WERI-Rb-1 (cell line): ENCODE data around the gene KRTAP10-1.

Experiments used
- DNase-seq: peaks from one replicate; pipeline ENCODE4 v3.0.0-alpha.2; 2020
- H3K27ac ChIP-seq: fragments of 250-450 bp; sonication (Bioruptor Pico); 2 replicates; pipeline ENCODE4 v1.5.1; 2020; ENCODE audit warnings: mild to moderate bottlenecking, moderate library complexity
- H3K27me3 ChIP-seq: fragments of 250-450 bp; sonication (Bioruptor Pico); 2 replicates; pipeline ENCODE4 v1.5.1; 2021; ENCODE audit warnings: mild to moderate bottlenecking, low read depth, moderate library complexity; ENCODE audit not compliant: insufficient read depth, severe bottlenecking
- H3K36me3 ChIP-seq: fragments of 250-450 bp; sonication (Bioruptor Pico); 2 replicates; pipeline ENCODE4 v1.5.1; 2020; ENCODE audit warnings: mild to moderate bottlenecking, moderate library complexity
- H3K4me3 ChIP-seq: 2 replicates; pipeline ENCODE4 v1.5.1; 2011; ENCODE audit warnings: low read depth, mild to moderate bottlenecking, control low read depth, low read length
- H3K9me3 ChIP-seq: fragments of 250-450 bp; sonication (Bioruptor Pico); 2 replicates; pipeline ENCODE4 v1.5.1; 2021; ENCODE audit warnings: mild to moderate bottlenecking, moderate library complexity; ENCODE audit not compliant: severe bottlenecking
- TF ChIP-seq, protein P1 (sequence below): IDR thresholded peaks from 2 replicates; pipeline ENCODE4 v1.5.1; 2011; ENCODE audit warnings: low read depth, mild to moderate bottlenecking, control low read depth, inconsistent platforms, low read length

Gene KRTAP10-1

DNA sequence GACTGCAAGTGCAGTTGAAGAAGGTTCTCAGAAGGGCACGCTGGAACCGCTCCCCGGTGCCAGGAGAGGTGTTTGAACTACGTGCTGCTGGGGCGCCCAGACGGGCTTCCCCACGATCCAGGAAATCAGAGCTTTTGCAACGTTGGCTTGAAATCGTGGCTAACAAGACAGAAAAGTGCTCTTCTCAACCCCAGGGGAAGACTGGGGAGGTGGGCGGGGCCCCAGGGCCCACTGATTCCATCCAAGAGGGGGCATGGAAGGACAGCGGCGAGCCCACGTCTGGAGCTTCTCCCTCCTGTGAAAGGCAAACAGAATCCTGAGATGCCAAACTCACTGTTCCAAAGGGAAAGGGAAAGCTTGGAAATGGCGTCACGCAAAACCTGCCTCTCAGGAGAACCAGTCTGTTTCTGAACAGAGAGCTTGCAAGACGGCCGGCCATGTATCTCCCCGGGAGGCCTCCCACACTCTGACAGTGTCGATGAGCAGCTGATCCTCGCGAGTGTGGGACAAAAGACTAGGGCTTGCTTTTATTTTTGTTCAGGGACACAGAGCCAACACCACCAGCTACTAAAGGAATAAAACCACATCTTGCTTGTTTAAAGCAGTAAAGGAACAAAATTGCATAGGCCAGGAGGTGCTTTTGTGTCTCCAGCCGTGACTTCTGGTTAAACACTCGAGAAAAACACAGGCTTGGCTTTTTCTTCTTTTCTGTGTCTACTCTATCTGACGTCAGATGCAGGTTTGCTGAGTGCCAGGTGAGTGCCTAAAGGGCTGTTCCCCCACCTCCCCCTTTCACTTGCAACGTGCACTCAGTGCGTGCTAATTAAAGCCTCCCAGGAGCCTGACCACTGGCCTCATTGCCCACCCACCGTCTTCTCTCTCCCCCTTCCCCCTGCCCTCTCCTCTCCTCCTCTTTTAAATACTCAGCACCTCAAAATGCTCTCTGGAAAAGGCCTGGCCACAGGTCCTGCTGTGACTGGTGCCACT lies 43.1 kb downstream of the KRTAP10-1 start:
- H3K27ac ChIP-seq, result no peak overlapping the region
- no peak overlapping the region for H3K4me3 ChIP-seq
- H3K36me3 ChIP-seq, result no peaks in the 10 kb centered on the region
- no peaks in the 10 kb centered on the region for H3K27me3 ChIP-seq
- TF ChIP-seq, protein P1, sequence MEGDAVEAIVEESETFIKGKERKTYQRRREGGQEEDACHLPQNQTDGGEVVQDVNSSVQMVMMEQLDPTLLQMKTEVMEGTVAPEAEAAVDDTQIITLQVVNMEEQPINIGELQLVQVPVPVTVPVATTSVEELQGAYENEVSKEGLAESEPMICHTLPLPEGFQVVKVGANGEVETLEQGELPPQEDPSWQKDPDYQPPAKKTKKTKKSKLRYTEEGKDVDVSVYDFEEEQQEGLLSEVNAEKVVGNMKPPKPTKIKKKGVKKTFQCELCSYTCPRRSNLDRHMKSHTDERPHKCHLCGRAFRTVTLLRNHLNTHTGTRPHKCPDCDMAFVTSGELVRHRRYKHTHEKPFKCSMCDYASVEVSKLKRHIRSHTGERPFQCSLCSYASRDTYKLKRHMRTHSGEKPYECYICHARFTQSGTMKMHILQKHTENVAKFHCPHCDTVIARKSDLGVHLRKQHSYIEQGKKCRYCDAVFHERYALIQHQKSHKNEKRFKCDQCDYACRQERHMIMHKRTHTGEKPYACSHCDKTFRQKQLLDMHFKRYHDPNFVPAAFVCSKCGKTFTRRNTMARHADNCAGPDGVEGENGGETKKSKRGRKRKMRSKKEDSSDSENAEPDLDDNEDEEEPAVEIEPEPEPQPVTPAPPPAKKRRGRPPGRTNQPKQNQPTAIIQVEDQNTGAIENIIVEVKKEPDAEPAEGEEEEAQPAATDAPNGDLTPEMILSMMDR, result no peak
- DNase-seq, result no peak
- H3K9me3 ChIP-seq, result peaks cover 20% of the 10 kb centered on the region

DNA sequence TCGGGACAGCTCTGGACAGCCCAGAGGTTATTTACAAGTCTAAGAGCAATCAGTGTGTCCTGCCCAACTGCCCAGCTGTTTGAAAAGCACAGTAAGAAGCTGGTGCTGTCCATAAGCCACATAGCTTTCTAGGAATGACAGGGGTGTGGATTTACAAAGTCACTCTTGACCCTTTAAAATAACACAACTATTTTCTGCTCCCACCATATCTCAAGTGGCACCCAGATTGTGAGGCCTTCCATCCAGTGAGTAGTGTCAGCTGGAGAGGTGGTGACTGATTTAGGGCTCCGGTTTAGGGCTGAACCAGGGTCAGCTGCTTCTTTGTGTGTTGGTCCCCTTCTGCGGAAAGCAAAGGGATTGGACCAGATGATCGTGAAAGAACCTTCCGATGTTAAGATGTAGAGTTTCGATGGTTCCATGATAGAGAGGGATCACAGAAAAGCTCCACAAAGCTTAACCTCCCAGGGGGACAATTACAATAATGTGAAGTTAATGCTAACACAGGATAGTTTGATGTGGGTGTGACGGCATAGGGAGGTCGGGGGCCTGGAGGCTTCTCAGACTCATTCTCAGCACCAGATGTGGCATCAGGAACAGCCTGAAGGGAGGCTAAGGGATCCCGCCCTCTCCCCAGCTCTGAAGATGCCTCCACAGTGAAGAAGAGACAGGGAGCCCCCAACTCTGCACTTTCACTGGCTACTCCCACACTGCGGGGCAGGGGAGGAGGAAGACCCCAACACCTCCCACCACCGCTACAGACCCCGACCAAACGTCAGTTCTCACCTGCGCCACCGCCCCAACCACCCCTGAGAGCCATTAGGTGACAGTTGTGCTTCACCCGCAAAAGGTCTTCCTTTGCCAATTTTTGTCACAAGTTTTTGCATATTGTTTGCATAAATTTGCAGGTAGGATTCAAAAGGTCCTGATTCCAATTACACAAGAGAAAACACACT lies 44.1 kb downstream of the KRTAP10-1 start:
- no peak for DNase-seq
- no peak overlapping the region for H3K4me3 ChIP-seq
- no peaks in the 10 kb centered on the region for H3K36me3 ChIP-seq
- TF ChIP-seq, protein P1, result no peak
- H3K27me3 ChIP-seq, result no peaks in the 10 kb centered on the region
- no peak overlapping the region for H3K27ac ChIP-seq
- peaks cover 25% of the 10 kb centered on the region for H3K9me3 ChIP-seq

DNA sequence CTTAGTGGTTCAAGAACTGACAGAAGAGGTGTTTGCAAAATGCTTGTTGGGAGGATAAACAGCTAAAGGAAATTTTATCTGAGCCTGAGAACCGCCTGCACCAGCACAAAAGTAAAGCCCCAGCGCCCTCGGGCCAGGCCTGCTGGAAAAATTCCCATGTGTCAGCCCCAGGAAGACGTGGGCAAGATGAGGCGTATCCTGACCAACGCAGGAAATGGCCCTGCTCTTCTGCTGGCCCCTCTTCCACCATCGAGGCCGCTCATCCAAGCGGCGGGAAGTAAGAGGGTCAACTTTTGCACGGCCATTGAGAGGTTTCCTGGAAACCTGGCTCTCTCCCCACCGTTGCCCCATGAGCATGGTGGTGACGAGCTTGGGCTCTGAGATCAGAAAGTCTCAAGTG lies 45.0 kb downstream of the KRTAP10-1 start:
- Histone ChIP-seq H3K36me3 (no peaks in the 10 kb centered on the region), H3K27ac (no peak overlapping the region), H3K4me3 (no peak overlapping the region), H3K27me3 (no peaks in the 10 kb centered on the region), H3K9me3 (peaks cover 25% of the 10 kb centered on the region)
- TF ChIP-seq, protein P1, result no peak
- no peak for DNase-seq

DNA sequence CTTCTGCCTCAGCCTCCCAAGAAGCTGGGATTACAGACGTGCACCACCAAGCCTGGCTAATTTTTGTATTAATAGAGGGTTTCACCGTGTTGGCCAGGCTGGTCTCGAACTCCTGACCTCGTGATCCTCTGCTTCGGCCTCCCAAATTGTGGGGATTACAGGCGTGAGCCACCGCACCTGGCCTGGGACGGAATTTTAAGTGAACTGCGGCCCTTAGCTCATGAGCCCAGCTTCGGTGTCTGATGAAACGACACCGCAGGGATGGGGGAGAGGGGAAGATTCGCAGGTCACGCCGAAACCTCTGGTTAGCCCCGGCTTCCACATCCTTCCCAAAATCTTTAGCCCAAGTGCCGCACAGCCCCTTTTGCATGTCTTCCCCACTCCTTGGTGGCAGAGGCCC lies 45.6 kb downstream of the KRTAP10-1 start:
- no peaks in the 10 kb centered on the region for H3K36me3 ChIP-seq

DNA sequence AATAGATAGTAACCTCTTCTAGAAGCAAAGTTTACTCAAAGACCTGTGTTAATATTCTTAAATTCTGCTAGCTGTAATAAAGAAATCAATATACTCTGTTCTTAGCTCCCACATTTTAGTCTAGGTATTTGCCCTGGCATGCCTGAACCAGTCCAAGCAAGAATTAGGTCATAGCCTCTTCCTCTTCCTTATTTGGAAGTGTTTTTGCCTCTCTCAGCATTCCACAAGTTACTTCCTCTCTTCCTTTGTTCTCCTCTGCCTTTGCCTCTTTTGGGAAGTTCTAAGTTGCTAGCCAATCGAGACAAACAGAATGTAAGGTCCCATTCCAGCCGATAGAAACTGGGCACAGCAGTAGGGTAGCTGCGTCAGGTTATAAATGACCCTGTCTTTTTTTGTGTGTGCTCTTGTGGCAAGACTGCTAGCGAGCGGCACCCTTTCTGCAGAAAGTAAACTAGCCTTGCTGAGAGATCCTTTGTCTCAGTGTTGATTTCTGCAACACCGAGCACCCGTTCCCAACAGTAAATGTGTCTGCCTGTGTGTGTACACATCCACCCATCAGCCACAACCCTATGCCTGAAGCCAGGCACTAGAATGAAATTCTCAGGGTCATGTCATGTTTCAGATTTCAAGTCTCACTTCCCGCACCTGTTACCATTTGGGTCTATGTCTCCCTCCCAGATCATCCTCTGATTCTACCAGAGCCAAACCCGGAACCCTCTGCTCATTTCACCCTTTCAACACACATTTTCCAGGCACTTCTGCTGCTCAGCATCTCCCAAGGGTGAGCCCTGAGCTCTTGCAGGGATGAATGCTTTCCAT lies 47.2 kb downstream of the KRTAP10-1 start:
- no peak for DNase-seq
- H3K9me3 ChIP-seq, result peaks cover 35% of the 10 kb centered on the region

More for the DNA sequence above, 45.6 kb downstream of the KRTAP10-1 start:
- Histone ChIP-seq H3K27me3 (no peaks in the 10 kb centered on the region), H3K4me3 (no peak overlapping the region), H3K9me3 (peaks cover 25% of the 10 kb centered on the region), H3K27ac (no peak overlapping the region)
- TF ChIP-seq, protein P1, result no peak
- DNase-seq, result no peak

More for the DNA sequence above, 47.2 kb downstream of the KRTAP10-1 start:
- TF ChIP-seq, protein P1, result no peak
- Histone ChIP-seq H3K27ac (no peak overlapping the region), H3K27me3 (no peaks in the 10 kb centered on the region), H3K4me3 (no peak overlapping the region), H3K36me3 (no peaks in the 10 kb centered on the region)
